Lower lobe of right lung (tissue), 2 donors: ENCODE results near the gene CYSTM1. TPM values are rescaled to one million over a fixed set of nuclear protein-coding genes. Genes with fewer than 3 reads are reported as not detected.
A peak's percentile ranks its signal among the peaks of the same experiment; 100 is the strongest.

Experiments used
- ATAC-seq, 2 donors: fragments of 200-7000 bp; cut with Tn5 transposase; one replicate each; pipeline ENCODE4 v1.9.1; 2020 to 2022; ENCODE audit warnings: mild to moderate bottlenecking in 2 of 2, moderate library complexity in 2 of 2
- DNase-seq: peaks from one replicate; pipeline ENCODE4 v3.0.0-alpha.2; 2020
- H3K27ac ChIP-seq: fragments of 200-600 bp; one replicate; pipeline ENCODE4 v1.8.0; 2022
- H3K27me3 ChIP-seq: fragments of 200-600 bp; one replicate; pipeline ENCODE4 v1.8.0; 2022; ENCODE audit warnings: low read depth
- H3K36me3 ChIP-seq: fragments of 200-600 bp; one replicate; pipeline ENCODE4 v1.8.0; 2022; ENCODE audit warnings: mild to moderate bottlenecking
- H3K4me1 ChIP-seq: fragments of 200-600 bp; one replicate; pipeline ENCODE4 v1.8.0; 2022
- H3K4me3 ChIP-seq: fragments of 200-600 bp; one replicate; pipeline ENCODE4 v1.8.0; 2022; ENCODE audit warnings: mild to moderate bottlenecking
- H3K9me3 ChIP-seq: fragments of 200-600 bp; one replicate; pipeline ENCODE4 v1.8.0; 2022
- CTCF ChIP-seq: fragments of 200-600 bp; IDR thresholded peaks from one replicate; pipeline ENCODE4 v1.8.0; 2022; ENCODE audit warnings: antibody characterized with exemption, mild to moderate bottlenecking
- intact Hi-C: fragments of 100-400 bp; cut with DNase I; formaldehyde crosslinking; loops from one replicate; pipeline ENCODE4 v1.11.0; 2022
- total RNA-seq: library from RNA; stranded (reverse); fragmentation: NEBNext Ultra II Directional; extraction: Animal tissue kit (Norgen Biotek cat#: 25700); gene quantifications from one replicate; pipeline ENCODE4 v1.2.1, GENCODE V29; 2021
- donor health status: DM: no; HTN: yes; CAD: no; lungs with severe emphysema.

The CYSTM1 gene
- total RNA-seq, 1 donor from 2014 or later, result 80.4 TPM

GRCh38 chr5:140267201-140267540 is 92.2 kb downstream of the CYSTM1 start:
- DNase-seq (no peak), ATAC-seq (no peak)
- H3K4me1 ChIP-seq, result peaks cover 25% of the 10 kb centered on the region
- no peaks in the 10 kb centered on the region for H3K9me3 ChIP-seq
- TF ChIP-seq CTCF, result no peak
- H3K4me3 ChIP-seq, result no peak overlapping the region
- no peaks in the 10 kb centered on the region for H3K27me3 ChIP-seq
- intact Hi-C loops, result no loop called here
- no peaks in the 10 kb centered on the region for H3K36me3 ChIP-seq
- no peak overlapping the region for H3K27ac ChIP-seq

GRCh38 chr5:140267559-140268018 is 92.6 kb downstream of the CYSTM1 start:
- Histone ChIP-seq H3K4me3 (no peak overlapping the region), H3K4me1 (peaks cover 22% of the 10 kb centered on the region), H3K27me3 (no peaks in the 10 kb centered on the region), H3K36me3 (no peaks in the 10 kb centered on the region), H3K9me3 (no peaks in the 10 kb centered on the region), H3K27ac (no peak overlapping the region)
- no peak for TF ChIP-seq CTCF
- no peak for ATAC-seq
- DNase-seq, result no peak
- intact Hi-C loops, result no loop called here

- ATAC-seq (no peak), DNase-seq (no peak)
- H3K4me3 ChIP-seq, result no peak overlapping the region
- no peaks in the 10 kb centered on the region for H3K27me3 ChIP-seq
- TF ChIP-seq CTCF, result no peak
- no peaks in the 10 kb centered on the region for H3K36me3 ChIP-seq
- no peaks in the 10 kb centered on the region for H3K9me3 ChIP-seq
- intact Hi-C loops, result no loop called here
- no peak overlapping the region for H3K27ac ChIP-seq
- peaks cover 31% of the 10 kb centered on the region for H3K4me1 ChIP-seq
These were observed 95.0 kb downstream of the CYSTM1 start for GRCh38 chr5:140270008-140270407.

GRCh38 chr5:140273401-140273877 is 98.5 kb downstream of the CYSTM1 start:
- peaks cover 14% of the 10 kb centered on the region for H3K4me1 ChIP-seq
- intact Hi-C loops, result no loop called here
- no peak overlapping the region for H3K4me3 ChIP-seq
- no peaks in the 10 kb centered on the region for H3K36me3 ChIP-seq
- H3K27me3 ChIP-seq, result no peaks in the 10 kb centered on the region
- DNase-seq (peak; percentile 56), ATAC-seq (peak; percentile 92)
- TF ChIP-seq CTCF, result no peak
- H3K9me3 ChIP-seq, result no peaks in the 10 kb centered on the region
- peak overlapping the region; percentile 59 for H3K27ac ChIP-seq

GRCh38 chr5:140275837-140276236 is 100.8 kb downstream of the CYSTM1 start:
- no peak for DNase-seq
- no peak for ATAC-seq
- Histone ChIP-seq H3K4me3 (no peak overlapping the region), H3K9me3 (no peaks in the 10 kb centered on the region), H3K4me1 (peaks cover 14% of the 10 kb centered on the region), H3K36me3 (peaks cover 12% of the 10 kb centered on the region), H3K27ac (no peak overlapping the region), H3K27me3 (no peaks in the 10 kb centered on the region)
- intact Hi-C loops, result no loop called here
- no peak for TF ChIP-seq CTCF

- H3K27ac ChIP-seq, result no peak overlapping the region
- H3K36me3 ChIP-seq, result peaks cover 15% of the 10 kb centered on the region
- DNase-seq, result no peak
- ATAC-seq, result no peak
- TF ChIP-seq CTCF, result no peak
- H3K9me3 ChIP-seq, result no peaks in the 10 kb centered on the region
- H3K27me3 ChIP-seq, result no peaks in the 10 kb centered on the region
- H3K4me1 ChIP-seq, result peaks cover 14% of the 10 kb centered on the region
- H3K4me3 ChIP-seq, result no peak overlapping the region
- intact Hi-C loops, result no loop called here
These were observed 107.3 kb downstream of the CYSTM1 start for GRCh38 chr5:140282266-140282665.
